NCI-H1105 (cell line): ENCODE measurements around the gene HSD17B3.
"Not testable (repeated sequence)": the region's sequence is repeated elsewhere in the genome, so short reads cannot be mapped to it uniquely, and the experiment has no call there.

Experiments
- DNase-seq: peaks from one replicate; lab custom pipeline; 2025; lab: John Stamatoyannopoulos, UW

The HSD17B3 gene

DNA sequence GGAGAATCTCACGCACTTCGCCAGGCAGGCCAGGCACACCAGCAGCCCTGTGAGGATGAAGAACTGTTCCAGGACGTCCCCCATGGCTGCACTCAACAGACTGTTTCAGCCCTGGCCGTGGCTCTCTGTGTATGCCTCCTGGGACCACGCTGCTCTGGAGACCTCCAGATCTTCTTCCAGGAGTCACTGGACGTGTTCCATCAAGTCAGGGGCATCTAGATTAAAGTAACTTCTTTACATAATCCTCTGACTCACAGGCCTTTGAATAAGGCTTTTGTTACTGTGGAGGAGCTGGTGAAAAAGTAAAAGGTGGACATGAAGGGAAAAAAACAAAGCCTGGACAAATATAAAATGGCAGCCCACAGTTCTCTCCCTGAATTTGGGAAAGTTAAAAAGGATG lies at the start of gene HSD17B3:
TSS of gene HSD17B3 (minus strand) at position 156 of the 400 bp plus-strand sequence. CDS start at position 84, 72 bp downstream.
- DNase-seq = no peak

DNA sequence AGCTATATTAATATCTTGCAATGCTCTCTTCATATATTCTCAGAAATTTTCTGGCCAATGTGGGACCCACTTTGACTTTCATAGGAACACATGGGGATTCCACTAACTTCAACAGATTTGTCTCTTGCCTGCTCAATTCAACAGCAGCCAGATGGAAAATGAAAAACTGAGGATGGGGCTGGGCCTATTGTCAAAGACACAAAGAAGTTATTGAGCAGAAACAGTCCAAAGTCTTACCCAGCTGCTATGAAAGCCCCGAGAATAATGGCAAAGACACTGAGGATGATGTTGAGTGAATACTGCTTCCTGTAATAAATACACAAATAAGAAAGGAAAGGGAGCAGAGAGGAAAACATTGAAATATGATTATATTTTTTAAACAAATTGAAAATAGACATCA lies 48.9 kb upstream of the HSD17B3 start:
- no peak for DNase-seq

DNA sequence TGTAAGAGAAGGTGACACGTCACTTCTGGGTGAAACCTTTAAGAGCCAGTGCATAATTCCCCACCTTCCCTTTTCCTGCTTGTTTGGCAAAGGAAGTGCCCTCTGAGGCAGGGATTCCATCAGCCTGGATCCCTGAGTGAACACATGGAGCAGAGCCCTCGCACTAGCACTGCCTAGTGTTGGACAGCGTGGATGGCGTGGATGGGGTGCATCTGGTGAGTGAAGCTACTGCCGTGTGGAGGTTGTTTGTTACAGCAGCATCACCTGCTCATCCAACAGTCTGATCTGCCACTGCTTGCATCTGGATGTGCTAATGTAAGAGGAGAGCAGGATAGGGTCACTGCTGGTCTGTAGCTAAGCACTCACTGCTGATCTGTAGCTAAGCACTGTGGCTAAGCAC lies 46.3 kb upstream of the HSD17B3 start:
- no peak for DNase-seq

GRCh38 chr9:96345551-96345950 lies 43.6 kb upstream of the HSD17B3 start:
- no peak for DNase-seq

- peak; percentile 25 for DNase-seq
Measured at GRCh38 chr9:96344458-96345180, 42.6 kb upstream of the HSD17B3 start.

- no peak for DNase-seq
Measured at GRCh38 chr9:96343515-96344360, 41.8 kb upstream of the HSD17B3 start.

GRCh38 chr9:96342571-96343245 lies 40.7 kb upstream of the HSD17B3 start:
- DNase-seq = no peak

DNA sequence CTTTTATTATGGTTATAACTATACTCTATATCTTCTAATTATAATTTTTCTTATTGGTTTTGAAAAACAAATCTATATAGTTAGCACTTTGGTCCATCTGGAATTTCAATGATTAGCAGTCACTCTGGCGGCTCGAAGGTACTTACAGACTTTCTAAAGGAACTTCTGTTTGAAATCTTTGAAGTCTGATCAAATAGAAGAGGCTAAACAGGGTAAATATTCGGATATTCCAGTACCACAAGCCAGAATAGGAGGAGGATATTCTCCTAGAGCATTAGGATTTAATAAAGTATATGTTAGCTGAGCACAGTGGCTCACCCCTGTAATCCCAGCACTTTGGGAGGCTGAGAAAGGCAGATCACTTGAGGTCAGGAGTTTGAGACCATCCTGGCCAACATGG lies 38.7 kb upstream of the HSD17B3 start:
- no peak for DNase-seq

- no peak for DNase-seq
Measured at GRCh38 chr9:96338299-96338698, 36.3 kb upstream of the HSD17B3 start.

- no peak for DNase-seq
Measured at GRCh38 chr9:96333958-96334357, 32.0 kb upstream of the HSD17B3 start.

GRCh38 chr9:96331236-96331947 lies 29.4 kb upstream of the HSD17B3 start:
- no peak for DNase-seq

DNA sequence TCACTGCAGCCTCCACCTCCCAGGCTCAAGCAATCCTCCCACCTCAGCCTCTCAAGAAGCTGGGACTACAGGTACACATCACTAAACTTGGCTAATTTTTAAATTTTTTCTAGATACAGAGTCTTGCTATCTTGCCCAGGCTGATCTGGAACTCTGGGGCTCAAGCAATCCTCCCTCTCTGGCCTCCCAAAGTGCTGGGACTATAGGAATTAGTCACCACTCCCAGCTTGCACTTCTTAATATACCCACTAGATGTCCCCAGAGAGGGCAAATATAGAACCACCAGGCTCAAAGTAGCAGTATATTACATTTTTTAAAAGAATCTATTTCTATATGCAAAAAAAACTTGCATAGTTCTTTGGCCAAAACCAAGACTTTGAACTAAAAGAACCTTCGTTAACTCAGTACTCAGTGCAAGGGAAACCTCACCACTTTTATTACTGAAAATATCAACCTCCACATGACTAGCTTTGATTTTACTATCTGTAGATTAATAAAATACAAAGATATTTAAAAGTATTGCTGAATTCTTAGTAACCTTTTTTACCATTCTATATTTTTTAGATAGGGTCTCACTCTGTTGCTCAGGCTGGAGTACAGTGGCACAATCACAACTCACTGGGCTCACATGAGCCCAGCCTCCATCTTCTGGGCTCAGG lies 25.8 kb upstream of the HSD17B3 start:
- peak; percentile 15 for DNase-seq

DNA sequence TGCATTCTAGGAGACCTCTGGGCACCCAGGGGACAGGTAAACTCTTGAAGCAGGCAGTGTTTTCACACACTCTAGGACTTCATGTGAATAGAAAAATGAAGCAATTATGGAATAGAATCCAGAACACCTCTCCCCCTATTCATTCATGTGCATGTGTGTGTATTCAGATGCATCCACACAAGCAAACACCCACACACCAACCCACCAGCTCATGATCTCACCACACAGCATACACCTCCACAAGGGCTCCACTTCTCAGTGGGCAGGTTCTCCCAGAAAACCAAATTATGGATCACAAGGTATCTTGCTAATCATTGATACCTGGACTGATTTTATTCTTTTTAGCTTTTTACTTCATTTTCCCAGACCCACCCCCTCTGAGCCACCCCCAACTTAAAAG lies 21.2 kb upstream of the HSD17B3 start:
- DNase-seq = no peak

GRCh38 chr9:96322736-96323135 lies 20.8 kb upstream of the HSD17B3 start:
- DNase-seq = not testable (repeated sequence)

- DNase-seq = not testable (repeated sequence)
Measured at GRCh38 chr9:96322210-96322609, 20.2 kb upstream of the HSD17B3 start.

DNA sequence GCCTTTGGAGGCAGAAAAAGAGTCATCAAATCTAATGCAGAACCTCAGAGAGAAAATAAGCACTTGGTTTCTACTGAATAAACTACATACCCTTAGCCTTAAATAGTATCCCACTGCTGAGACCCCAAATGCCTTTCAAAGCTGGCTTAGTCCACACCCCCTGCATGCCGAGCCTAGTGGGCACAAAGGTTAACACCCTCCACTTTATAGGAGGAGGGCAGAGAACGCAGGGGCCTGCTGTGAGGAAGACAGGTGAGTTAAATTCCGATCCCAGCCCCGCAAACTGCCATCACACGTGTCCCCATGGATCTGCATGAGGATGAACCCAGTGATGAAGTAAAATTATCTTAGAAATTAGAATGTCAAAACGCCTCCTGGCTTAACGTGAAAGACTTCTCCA lies 19.5 kb upstream of the HSD17B3 start:
- DNase-seq = no peak

DNA sequence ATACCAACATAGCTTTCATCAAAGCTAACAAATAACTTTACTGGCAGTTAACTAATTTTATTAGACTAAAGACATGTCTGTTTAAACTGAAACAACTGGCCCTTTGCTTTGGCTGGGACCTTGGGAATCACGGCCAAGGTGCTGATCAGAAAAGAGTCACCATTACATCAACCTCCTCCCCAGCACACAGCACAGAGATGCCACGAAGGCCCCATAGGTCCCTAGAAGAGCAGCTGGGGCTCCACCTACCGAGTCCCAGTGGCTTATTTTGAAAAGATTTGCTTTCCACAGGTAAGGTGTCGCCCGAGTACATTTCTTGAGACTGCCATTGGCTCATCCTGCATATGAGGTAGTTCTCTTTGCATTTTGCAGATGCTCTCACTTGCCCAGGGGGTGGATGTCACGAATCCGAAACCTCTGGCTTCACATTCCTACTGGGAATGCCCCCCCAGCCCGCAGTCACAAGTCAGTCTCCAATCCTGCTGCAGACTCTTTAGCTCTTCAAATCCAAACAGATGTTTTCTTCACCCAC lies 18.8 kb upstream of the HSD17B3 start:
- no peak for DNase-seq

- no peak for DNase-seq
Measured at GRCh38 chr9:96318921-96319565, 17.1 kb upstream of the HSD17B3 start.

- peak; percentile 43 for DNase-seq
Measured at GRCh38 chr9:96317335-96317980, 15.5 kb upstream of the HSD17B3 start.

DNA sequence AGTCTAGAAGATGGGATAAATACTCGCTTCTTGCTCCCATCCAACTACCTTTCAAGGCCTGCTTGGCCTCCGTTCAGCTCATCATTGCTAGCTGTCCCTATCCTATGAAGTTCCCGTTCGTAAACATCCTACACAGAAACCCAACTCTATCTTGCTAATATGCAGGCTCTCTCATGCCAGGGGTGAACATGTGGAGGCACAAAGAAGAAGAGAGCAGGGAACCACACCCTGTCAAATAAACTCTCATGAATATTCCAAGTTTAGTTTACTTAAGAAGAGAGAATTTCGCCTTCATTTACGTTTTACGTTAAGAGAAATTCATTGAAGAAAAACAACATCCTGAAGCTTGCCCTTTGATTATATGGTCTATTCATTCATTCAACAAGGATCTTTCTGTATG lies 7.9 kb upstream of the HSD17B3 start:
- no peak for DNase-seq
